ENCODE results near the gene CHN1. TPM values are rescaled to one million over a fixed set of nuclear protein-coding genes. Genes with fewer than 3 reads are reported as not detected.

Gene CHN1
- total RNA-seq, 1 experiment from 2014 or later: 61.4 TPM

- peak; percentile 22 for DNase-seq (ENCODE audit: low read depth)
Observed at GRCh38 chr2:174788291-174788929, 216.8 kb downstream of the CHN1 start.

GRCh38 chr2:174787487-174788205 lies 217.5 kb downstream of the CHN1 start:
- DNase-seq (ENCODE audit: low read depth): peak; percentile 81

DNA sequence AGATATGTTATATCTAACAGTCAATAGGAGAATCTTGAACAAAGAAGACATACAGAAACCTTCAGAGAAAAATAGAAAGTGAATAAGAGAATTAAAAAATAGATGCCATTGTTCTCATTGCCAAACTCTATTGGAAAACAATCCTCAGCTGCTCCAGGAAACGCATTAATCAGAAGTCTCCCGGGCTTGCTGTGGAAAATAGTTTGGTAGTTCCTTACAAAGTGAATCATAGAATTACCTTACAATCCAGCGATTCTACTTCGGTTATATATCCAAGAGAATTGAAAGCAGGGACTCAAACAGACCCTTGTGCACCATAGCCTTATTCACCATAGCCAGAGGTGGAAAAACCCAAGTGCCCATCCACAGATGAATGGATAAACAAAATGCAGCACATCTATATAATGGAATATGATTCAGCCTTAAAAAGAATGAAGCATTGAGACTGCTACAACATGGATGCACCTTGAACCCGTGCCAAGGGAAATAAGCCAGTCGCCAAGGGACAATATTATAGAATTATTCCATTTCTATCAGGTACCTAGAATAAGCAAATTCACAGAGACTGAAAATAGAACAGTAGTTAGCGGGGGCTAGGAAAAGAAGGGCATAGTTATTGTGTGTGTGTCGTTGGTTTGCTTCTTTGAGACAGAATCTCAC lies 219.0 kb downstream of the CHN1 start:
- DNase-seq (ENCODE audit: low read depth): no peak

- DNase-seq (ENCODE audit: low read depth): no peak
Observed at GRCh38 chr2:174785481-174785880, 219.7 kb downstream of the CHN1 start.

GRCh38 chr2:174784909-174785308 lies 220.3 kb downstream of the CHN1 start:
- no peak for DNase-seq (ENCODE audit: low read depth)

GRCh38 chr2:174784316-174784715 lies 220.9 kb downstream of the CHN1 start:
- DNase-seq (ENCODE audit: low read depth): no peak

- no peak for DNase-seq (ENCODE audit: low read depth)
Observed at GRCh38 chr2:174781996-174782395, 223.2 kb downstream of the CHN1 start.

DNA sequence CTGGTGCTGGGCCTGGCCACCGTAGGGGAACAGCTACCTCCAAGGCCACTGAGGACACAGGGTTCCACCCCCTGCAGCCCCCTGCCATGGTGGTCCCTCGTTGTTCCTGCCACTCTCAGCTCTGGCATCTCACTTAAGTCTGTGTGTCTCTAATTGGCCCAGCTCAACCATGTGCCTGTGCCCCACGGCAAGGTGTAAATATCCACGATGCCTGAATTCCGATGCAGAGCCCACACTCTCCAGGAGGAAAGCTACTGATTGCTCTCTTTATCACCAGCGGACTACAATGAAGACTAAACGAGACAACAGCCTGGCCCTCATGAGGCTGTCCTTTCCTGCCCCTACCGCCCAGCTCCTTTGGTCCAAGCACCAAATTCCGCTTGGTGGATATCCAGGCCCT lies 223.9 kb downstream of the CHN1 start:
- DNase-seq (ENCODE audit: low read depth): no peak

- no peak for DNase-seq (ENCODE audit: low read depth)
Observed at GRCh38 chr2:174780856-174781255, 224.3 kb downstream of the CHN1 start.

DNA sequence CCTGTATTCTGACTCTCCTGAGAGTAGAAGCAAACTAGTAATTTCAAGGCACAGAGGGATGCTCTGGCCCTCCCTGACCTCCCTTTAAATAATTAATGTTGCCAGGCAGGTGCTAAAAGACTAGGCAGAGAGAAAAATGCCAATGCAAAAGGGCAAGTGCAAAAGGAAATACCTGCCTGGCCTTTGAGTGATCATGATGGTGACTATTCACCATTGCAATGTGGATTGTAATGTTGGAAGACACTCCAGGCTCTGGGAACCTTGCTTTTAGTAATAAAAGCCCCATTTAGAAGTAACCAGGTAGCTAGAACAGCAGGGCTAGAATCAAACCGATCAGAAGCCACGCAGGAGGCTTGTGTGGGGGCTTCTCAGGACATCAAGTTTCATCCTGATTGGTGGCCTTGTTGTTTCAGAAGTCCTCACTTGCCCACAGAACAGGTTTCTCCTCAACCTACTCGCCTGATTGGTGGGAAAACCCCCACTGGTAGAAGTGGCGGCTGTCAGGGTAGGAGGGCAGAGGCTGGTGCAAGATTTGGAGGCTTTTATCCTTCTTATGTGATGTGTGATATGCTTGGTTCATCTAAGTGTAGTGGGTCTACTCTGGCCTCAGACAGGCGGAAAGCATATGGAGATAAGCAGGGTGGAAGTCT lies 224.9 kb downstream of the CHN1 start:
- DNase-seq (ENCODE audit: low read depth): no peak

- DNase-seq (ENCODE audit: low read depth): peak; percentile 41
Observed at GRCh38 chr2:174779361-174779928, 225.7 kb downstream of the CHN1 start.

DNA sequence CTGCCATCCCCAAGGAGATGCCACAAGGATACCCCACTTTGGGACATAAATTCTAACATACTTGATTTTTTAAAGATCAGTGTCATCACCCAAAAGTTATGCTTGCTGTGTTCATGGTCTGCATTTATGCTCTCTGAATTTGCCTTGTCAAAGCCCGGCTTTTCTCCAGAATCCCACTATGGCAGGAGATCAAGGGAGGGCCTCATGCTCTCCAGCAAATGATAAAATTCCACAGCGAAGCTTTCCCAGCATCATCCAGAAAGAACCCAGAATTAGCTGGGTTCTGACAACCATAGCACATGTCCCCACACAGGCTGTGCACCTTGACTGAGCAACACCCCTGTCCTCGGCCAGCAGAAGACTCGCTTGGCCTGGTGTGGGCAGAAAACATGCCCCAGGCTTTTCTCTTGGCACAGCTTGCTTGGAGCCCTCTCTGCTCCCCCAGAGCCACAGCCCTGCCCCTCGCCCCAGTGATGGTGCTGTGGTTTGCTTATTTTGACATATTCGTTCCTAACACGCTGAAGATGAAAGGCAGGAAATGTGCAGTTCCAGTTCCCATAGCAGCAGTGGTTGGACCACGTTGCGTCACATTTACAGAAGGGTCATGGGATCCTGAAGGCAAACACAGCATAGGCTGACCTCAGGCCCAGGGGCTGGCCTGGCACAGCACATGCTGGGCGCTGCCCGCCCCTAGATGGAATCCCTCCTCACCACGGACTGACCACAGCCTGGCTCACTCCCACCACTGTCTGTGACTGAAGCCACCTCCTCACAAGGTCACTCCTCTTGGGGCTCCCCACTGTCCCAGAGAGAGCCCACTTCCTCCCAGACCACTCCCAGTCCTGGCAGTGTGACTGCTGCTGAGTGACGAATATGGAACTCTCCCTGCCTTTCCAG lies 226.8 kb downstream of the CHN1 start:
- peak; percentile 96 for DNase-seq (ENCODE audit: low read depth)

- no peak for DNase-seq (ENCODE audit: low read depth)
Observed at GRCh38 chr2:174777347-174778084, 227.7 kb downstream of the CHN1 start.

DNA sequence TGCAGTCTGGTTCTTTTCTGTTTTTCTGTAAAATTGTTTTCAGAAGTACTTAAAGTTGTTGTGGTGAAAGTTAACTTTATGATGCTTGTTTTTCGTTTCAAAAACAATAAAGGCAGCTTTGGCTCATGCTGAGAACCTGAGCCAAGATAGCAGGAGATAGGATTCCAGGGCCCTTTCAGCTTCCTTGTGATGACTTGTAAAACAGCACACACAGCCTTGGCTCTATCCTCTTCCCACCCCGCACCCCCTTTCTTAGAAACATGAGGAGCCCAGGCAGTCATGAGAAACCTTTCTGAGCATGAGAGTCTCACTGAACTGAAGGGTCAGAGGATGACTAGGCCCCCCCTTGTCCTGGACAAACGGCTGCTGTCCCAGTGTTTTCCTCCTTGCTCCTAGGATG lies 228.5 kb downstream of the CHN1 start:
- no peak for DNase-seq (ENCODE audit: low read depth)

- DNase-seq (ENCODE audit: low read depth): no peak
Observed at GRCh38 chr2:174776223-174776622, 229.0 kb downstream of the CHN1 start.

GRCh38 chr2:174775571-174775980 lies 229.6 kb downstream of the CHN1 start:
- no peak for DNase-seq (ENCODE audit: low read depth)

GRCh38 chr2:174774886-174775285 lies 230.3 kb downstream of the CHN1 start:
- no peak for DNase-seq (ENCODE audit: low read depth)

DNA sequence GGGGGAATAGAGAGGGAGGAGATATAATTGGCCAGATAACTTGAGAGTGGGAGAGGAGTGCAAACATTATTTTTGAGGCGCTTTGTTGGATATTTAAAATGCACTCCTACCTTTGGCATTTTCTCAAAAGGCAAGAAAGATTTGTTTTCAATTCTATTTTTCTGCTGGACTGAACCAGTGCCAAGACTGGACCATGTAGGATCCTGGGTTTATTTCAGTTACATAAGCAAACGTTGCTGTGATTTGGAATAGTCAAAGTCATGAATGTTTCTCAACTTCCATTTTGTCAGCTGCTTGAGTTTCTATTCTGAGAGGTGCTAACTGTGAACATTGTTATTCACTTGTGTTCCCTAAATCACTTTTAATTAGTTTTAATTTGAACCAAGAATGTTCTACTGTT lies 232.0 kb downstream of the CHN1 start:
- DNase-seq (ENCODE audit: low read depth): no peak

DNA sequence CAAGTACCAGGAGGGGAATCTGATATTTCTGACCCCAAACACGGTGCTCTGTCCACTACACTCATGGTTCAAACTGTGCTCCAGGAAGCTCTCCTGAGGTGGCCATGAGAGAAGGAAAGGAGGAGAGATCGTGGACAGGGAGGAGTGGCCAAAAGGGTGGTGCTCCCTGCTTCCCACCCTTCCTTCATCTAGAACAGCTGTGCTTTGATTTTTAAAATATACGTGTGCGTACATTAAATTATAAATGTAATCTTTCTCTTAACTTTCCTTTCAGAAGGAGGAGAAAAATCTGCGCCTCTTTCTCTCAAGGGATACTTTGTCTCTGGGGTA lies 232.7 kb downstream of the CHN1 start:
- DNase-seq (ENCODE audit: low read depth): no peak

Data from LHCN-M2 (cell line).